Naive thymus-derived CD8-positive, alpha-beta T cell (primary cell): ENCODE data around the gene COL12A1. TPM values are rescaled to one million over a fixed set of nuclear protein-coding genes. Genes with fewer than 3 reads are reported as not detected.
A peak's percentile ranks its signal among the peaks of the same experiment; 100 is the strongest.

Experiments used
- ATAC-seq, 2 donors: fragments of 150-1000 bp; cut with Tn5 transposase in 1 of 2; sonication (Bioruptor Pico), chemical (Tn5 transposase) in 1 of 2; 1 replicate in 1 of 2; 2 replicates in 1 of 2; pipeline ENCODE4 v1.10.0; 2021; ENCODE audit warnings: mild to moderate bottlenecking in 2 of 2, moderate library complexity in 2 of 2
- POLR2A ChIA-PET: fragments of 350-600 bp; sonication (Branson Sonifier 250); formaldehyde crosslinking; loops from one replicate; lab custom pipeline; 2021; ENCODE audit warnings: antibody characterized with exemption; lab: Charles Lee
- DNase-seq, 10 donors: peaks; one replicate each; pipeline versions ENCODE4 v3.0.0 to v3.0.0-alpha.2; 2020 to 2022
- H3K27ac Mint-ChIP-seq, 10 donors: one replicate each; pipeline ENCODE4 v1.8.0; 2020 to 2022; ENCODE audit warnings: mild to moderate bottlenecking in 10 of 10, mixed read lengths in 10 of 10, moderate library complexity in 4 of 10, inconsistent platforms in 1 of 10
- H3K27me3 Mint-ChIP-seq, 5 donors: one replicate each; pipeline ENCODE4 v1.8.0; 2021 to 2022; ENCODE audit warnings: mixed read lengths in 5 of 5
- H3K36me3 Mint-ChIP-seq, 3 donors: one replicate each; pipeline ENCODE4 v1.8.0; 2020 to 2022; ENCODE audit warnings: mixed read lengths in 3 of 3, mild to moderate bottlenecking in 2 of 3, inconsistent platforms in 1 of 3
- H3K4me1 Mint-ChIP-seq, 4 donors: one replicate each; pipeline ENCODE4 v1.8.0; 2021 to 2022; ENCODE audit warnings: mixed read lengths in 4 of 4
- H3K4me3 Mint-ChIP-seq, 10 donors: one replicate each; pipeline ENCODE4 v1.8.0; 2020 to 2022; ENCODE audit warnings: mild to moderate bottlenecking in 10 of 10, mixed read lengths in 10 of 10, moderate library complexity in 6 of 10, inconsistent platforms in 1 of 10
- H3K9me3 Mint-ChIP-seq, 9 donors: one replicate each; pipeline ENCODE4 v1.8.0; 2020 to 2022; ENCODE audit warnings: mixed read lengths in 9 of 9, mild to moderate bottlenecking in 3 of 9, inconsistent platforms in 1 of 9, moderate library complexity in 1 of 9
- polyA plus RNA-seq, 3 donors: library from polyadenylated mRNA; unstranded; fragments of 300-500 nt; fragmentation: Illumina TruSeq; gene quantifications; one replicate each; pipeline ENCODE4 v1.2.3, GENCODE V29; 2021
- total RNA-seq, 8 experiments: library from RNA in 2 of 8; stranded (reverse) in 2 of 8; gene quantifications; one replicate each; pipeline ENCODE4 v1.2.3 and lab custom pipeline; 2021 to 2026

The COL12A1 gene
- total and polyA plus RNA-seq, 5 experiments from 2014 or later: not detected

DNA sequence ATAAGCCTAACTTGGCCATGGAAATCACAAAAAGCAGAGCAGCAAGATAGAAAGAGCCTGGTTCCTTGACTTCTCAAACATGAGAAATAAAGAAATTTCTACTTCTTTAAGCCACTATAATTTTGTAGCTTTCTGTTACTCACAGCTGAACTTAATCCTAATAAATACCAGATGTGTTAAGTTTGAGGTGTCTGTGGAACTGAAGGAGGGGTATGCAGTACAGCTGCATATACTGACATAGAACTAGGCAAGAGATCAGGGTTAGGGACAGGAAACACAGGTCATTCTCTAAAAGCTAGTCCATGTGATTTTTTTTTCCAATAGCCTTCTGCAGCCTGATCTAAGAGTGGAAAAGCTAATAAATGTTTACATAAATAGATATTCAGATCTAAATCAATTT is 123.9 kb downstream of the COL12A1 start:
- DNase-seq: no peak
- peaks cover 0 to 6% (median 0%) of the 10 kb centered on the region in 9 donors for H3K9me3 Mint-ChIP-seq
- no peaks in the 10 kb centered on the region for H3K36me3 Mint-ChIP-seq
- H3K27ac Mint-ChIP-seq: no peak overlapping the region
- POLR2A ChIA-PET: no interaction called here
- no peak overlapping the region for H3K4me3 Mint-ChIP-seq
- peaks cover 9 to 42% (median 22%) of the 10 kb centered on the region in 5 donors for H3K27me3 Mint-ChIP-seq
- ATAC-seq: no peak
- H3K4me1 Mint-ChIP-seq: peaks cover 0 to 6% (median 4%) of the 10 kb centered on the region in 4 donors

DNA sequence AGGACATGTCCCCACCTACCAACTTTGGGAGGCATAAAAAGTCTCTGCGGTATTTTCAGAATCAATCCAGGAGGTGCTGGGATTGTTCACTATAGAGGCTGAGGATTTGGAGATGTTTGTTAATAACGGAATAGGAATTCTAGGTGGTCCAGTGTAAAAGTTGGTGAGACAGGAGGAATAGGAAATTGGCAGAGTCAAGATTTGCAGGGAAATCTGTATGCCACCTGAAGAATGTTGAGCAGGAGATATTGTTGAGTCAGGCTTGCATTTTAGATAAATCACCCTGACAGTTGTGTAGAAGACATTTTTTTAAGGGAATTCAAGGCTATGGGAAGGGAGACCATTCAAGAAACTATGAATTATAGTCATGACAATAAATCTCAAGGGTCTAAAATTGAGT is 124.8 kb downstream of the COL12A1 start:
- Mint-ChIP-seq H3K4me3 (no peak overlapping the region), H3K9me3 (peaks cover 0 to 6% (median 0%) of the 10 kb centered on the region in 9 donors), H3K36me3 (no peaks in the 10 kb centered on the region), H3K27me3 (peaks cover 9 to 42% (median 22%) of the 10 kb centered on the region in 5 donors), H3K27ac (no peak overlapping the region), H3K4me1 (peaks cover 0 to 6% (median 4%) of the 10 kb centered on the region in 4 donors)
- ATAC-seq (no peak), DNase-seq (no peak)
- POLR2A ChIA-PET: no interaction called here

DNA sequence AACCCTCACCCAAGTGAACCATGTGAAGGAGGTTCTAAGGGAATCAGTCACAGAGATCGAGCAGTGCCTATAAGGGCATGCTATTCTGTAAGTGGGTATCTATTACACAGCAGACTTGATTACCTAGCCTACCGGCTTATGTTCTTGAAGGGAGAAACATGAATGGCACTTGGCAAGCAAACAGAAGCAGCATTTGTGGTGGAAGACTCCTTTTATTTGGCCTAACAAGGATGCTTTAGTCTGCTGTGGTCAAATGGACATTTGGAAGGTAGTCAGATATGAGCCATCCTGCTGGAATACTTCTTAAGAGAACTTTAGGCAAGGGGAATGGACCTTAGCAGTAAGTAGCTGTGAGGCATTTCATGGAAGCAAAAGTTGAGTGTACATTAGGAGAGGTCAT is 126.3 kb downstream of the COL12A1 start:
- no peak overlapping the region for H3K4me3 Mint-ChIP-seq
- no peak for DNase-seq
- H3K36me3 Mint-ChIP-seq: no peaks in the 10 kb centered on the region
- H3K27ac Mint-ChIP-seq: no peak overlapping the region
- POLR2A ChIA-PET: no interaction called here
- no peak for ATAC-seq
- peaks cover 3 to 27% (median 9%) of the 10 kb centered on the region in 5 donors for H3K27me3 Mint-ChIP-seq
- H3K4me1 Mint-ChIP-seq: peaks cover 0 to 4% (median 0%) of the 10 kb centered on the region in 4 donors
- peaks cover 0 to 6% (median 0%) of the 10 kb centered on the region in 9 donors for H3K9me3 Mint-ChIP-seq

DNA sequence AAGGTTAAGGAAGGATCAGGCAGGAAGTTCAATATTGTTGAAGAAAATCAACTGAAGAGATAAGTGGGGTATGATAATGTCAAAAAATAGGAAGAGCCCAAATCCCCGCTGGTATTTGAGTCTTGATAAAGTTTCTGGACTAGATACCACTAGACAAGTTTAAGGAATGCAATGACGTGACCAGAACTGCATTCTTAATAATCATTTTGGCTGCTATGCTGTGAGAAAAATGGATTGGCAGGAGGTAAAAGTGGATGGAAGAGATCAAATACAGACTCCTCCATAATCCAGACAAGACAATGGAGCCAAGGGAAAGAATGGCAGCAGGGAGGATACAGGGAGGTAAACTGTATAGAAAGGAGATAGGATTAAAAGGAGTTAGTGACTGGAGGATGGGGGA is 128.2 kb downstream of the COL12A1 start:
- DNase-seq (no peak), ATAC-seq (no peak)
- Mint-ChIP-seq H3K27ac (no peak overlapping the region), H3K4me1 (no peaks in the 10 kb centered on the region), H3K27me3 (peaks cover 0 to 19% (median 8%) of the 10 kb centered on the region in 5 donors), H3K9me3 (peaks cover 0 to 6% (median 0%) of the 10 kb centered on the region in 9 donors), H3K4me3 (no peak overlapping the region), H3K36me3 (no peaks in the 10 kb centered on the region)
- POLR2A ChIA-PET: no interaction called here

DNA sequence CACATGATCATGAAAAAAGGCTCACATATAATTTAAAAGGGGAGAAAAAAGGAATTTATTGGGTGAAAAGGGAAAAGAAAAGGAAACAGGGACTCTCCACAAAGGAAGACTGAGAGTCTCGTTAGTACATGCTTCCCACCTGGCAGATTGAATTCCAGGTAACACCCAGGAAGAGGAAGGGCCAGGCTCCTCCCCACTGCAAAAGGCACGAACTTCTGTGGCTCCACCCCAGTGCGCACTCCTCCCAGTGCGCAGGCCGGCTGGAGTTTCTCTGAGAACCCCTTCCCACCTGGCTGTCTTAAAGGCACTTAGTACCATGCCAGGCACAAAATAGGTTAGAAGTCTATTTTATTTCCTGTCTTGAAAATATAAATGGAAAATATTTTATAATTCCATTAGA is 129.8 kb downstream of the COL12A1 start:
- Mint-ChIP-seq H3K36me3 (no peaks in the 10 kb centered on the region), H3K4me3 (no peak overlapping the region)
- POLR2A ChIA-PET: no interaction called here

DNA sequence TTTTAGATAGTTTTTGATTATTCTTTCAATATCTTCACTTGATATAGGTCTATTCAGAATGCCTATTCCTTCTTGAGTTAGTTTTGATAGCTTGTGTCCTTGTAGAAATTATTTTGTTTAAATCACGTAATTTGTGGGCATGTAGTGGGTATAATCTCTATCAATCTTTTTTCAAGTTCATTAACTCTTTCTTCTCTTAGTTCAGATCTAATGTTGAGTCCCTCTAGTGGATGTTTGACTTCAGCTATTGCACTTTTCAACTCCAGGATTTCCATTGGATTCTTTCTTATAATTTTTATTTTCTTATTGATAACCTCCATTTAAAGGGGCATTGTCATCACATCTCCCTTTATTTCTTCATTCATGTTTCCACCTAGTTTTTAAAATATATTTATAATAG is 135.6 kb downstream of the COL12A1 start:
- Mint-ChIP-seq H3K4me3 (no peak overlapping the region), H3K9me3 (peaks cover 0 to 35% (median 2%) of the 10 kb centered on the region in 9 donors), H3K27ac (no peak overlapping the region), H3K4me1 (no peaks in the 10 kb centered on the region), H3K36me3 (no peaks in the 10 kb centered on the region), H3K27me3 (peaks cover 0 to 5% (median 0%) of the 10 kb centered on the region in 5 donors)
- DNase-seq: no peak
- POLR2A ChIA-PET: no interaction called here
- ATAC-seq: no peak

More for the DNA sequence above, 129.8 kb downstream of the COL12A1 start:
- H3K27me3 Mint-ChIP-seq: peaks cover 0 to 16% (median 6%) of the 10 kb centered on the region in 5 donors
- no peaks in the 10 kb centered on the region for H3K4me1 Mint-ChIP-seq
- peaks cover 0 to 9% (median 0%) of the 10 kb centered on the region in 9 donors for H3K9me3 Mint-ChIP-seq
- ATAC-seq (no peak), DNase-seq (no peak)
- no peak overlapping the region for H3K27ac Mint-ChIP-seq

DNA sequence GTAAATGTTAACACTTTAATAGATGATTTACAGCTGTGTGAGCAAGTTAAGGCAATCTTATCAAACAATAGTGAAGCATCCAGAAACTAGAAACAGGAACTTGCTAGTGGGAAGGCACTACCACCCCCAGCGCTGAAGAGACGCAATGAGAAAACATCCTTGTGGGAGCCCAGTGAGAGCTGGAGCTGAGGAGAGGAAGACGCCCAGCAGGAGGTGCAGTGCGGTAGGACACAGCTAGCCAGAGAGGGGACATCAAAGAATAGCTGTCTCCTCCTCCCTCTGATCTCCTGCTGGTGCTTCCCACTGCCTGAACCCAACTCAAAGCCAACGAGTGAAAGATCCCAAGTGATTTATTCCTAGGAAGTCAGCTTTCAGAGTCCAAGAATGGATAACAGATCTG is 140.3 kb downstream of the COL12A1 start:
- Mint-ChIP-seq H3K4me3 (no peak overlapping the region), H3K27me3 (peaks cover 0 to 4% (median 0%) of the 10 kb centered on the region in 5 donors), H3K27ac (no peak overlapping the region), H3K9me3 (peaks cover 0 to 23% (median under 1%) of the 10 kb centered on the region in 9 donors), H3K4me1 (no peaks in the 10 kb centered on the region), H3K36me3 (no peaks in the 10 kb centered on the region)
- ATAC-seq (no peak), DNase-seq (no peak)
- POLR2A ChIA-PET: no interaction called here

DNA sequence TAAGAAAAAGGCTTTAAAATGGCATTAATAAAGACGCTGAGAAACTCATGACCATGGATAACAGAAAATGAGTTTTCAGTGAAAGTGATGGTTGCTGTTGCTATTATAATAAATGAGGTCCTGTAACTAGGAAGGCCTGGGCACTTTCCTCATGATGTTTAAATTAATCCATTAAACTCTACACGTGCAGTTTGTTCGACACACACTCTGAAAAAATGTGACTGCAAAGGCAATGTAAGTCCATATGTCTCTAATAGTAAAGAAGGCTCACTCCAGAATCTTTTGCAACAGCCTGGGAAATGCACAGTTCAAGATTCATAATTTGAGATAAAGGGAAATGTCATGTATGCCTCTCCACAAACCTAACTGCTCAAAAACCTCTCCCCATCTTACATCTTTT is 153.4 kb downstream of the COL12A1 start:
- no peak for DNase-seq
- no peak overlapping the region for H3K27ac Mint-ChIP-seq
- H3K4me3 Mint-ChIP-seq: no peak overlapping the region
- H3K36me3 Mint-ChIP-seq: no peaks in the 10 kb centered on the region
- no peaks in the 10 kb centered on the region for H3K4me1 Mint-ChIP-seq
- POLR2A ChIA-PET: no interaction called here
- no peak for ATAC-seq
- no peaks in the 10 kb centered on the region for H3K27me3 Mint-ChIP-seq
- peaks cover 0 to 11% (median 0%) of the 10 kb centered on the region in 9 donors for H3K9me3 Mint-ChIP-seq

DNA sequence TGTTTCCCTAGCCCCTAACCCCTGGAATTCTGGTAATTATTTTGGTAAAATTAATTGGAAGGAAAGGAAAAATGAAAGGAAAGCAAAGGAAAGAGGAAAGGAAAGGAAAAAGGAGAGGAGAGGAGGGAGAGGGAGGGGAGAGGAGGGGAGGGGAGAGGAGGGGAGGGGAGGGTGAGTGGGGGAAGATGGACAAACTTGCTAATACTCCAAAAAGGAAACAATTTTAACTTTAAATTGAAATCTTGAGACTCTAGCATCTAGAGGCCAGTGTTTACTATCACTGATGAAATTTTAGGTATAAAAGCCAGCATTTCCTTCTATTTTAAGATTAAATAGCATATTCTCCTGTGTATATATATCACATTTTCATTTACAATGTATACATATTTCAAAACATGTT is 156.5 kb downstream of the COL12A1 start:
- H3K9me3 Mint-ChIP-seq: peaks cover 0 to 20% (median 6%) of the 10 kb centered on the region in 9 donors
- DNase-seq: no peak
- no peak overlapping the region for H3K27ac Mint-ChIP-seq

DNA sequence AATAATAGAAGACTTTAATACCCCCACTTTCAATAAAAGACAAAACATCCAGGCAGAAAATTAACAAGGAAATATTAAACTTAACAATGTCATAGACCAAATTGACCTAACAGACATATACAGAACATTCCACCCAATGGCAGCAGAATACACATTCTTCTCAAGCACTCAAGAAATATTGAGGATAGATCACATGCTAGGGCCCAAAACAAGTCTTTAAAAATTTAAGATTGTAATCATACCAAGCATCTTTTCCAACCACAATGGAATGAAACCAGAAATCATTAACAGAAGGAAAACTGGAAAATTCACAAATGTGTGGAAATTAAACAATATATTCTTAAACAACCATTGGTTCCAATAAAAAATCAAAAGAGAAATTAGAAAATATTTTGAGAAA is 161.0 kb downstream of the COL12A1 start:
- Mint-ChIP-seq H3K4me3 (no peak overlapping the region), H3K4me1 (no peaks in the 10 kb centered on the region), H3K27ac (no peak overlapping the region), H3K9me3 (peaks cover 5 to 36% (median 25%) of the 10 kb centered on the region in 9 donors), H3K36me3 (peaks cover 0 to 9% (median 0%) of the 10 kb centered on the region in 3 donors), H3K27me3 (no peaks in the 10 kb centered on the region)
- no peak for ATAC-seq
- POLR2A ChIA-PET: no interaction called here
- DNase-seq: no peak

More for the DNA sequence above, 156.5 kb downstream of the COL12A1 start:
- H3K27me3 Mint-ChIP-seq: no peaks in the 10 kb centered on the region
- no peak overlapping the region for H3K4me3 Mint-ChIP-seq
- no peaks in the 10 kb centered on the region for H3K4me1 Mint-ChIP-seq
- ATAC-seq: no peak
- H3K36me3 Mint-ChIP-seq: no peaks in the 10 kb centered on the region
- POLR2A ChIA-PET: no interaction called here

DNA sequence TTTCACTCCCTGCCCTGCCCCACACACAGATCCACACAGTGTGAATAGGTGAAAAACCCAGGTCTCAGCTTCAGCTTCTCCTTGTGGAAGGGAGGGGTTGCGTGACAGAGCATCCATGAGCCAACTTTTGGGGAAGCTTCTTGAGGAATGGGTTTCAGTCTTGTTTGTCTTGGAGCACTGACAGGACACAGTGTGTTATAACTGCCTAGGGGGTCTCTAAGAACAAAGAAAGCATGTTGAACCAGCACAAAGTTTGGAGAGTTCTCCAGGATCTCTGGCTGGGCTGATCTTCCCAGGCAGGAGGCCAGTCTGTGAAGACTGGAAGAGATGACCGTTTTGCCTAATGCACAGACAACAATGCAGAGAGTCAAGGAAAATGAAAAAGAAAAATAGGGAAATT is 164.5 kb downstream of the COL12A1 start:
- Mint-ChIP-seq H3K4me3 (no peak overlapping the region), H3K9me3 (peaks cover 5 to 36% (median 21%) of the 10 kb centered on the region in 9 donors), H3K27ac (peak overlapping the region in 1 of 10 donors; percentile 6), H3K4me1 (no peaks in the 10 kb centered on the region), H3K36me3 (peaks cover 0 to 9% (median 0%) of the 10 kb centered on the region in 3 donors), H3K27me3 (no peaks in the 10 kb centered on the region)
- POLR2A ChIA-PET: no interaction called here
- no peak for DNase-seq
- ATAC-seq: no peak
